CD4-positive, alpha-beta T cell (primary cell): ENCODE measurements around the gene PFKFB3. TPM values are rescaled to one million over a fixed set of nuclear protein-coding genes. Genes with fewer than 3 reads are reported as not detected.

ENCODE experiments used
- ATAC-seq: fragments of 200-7000 bp; cut with Tn5 transposase; one replicate; pipeline ENCODE4 v1.10.0; 2022; ENCODE audit warnings: mild to moderate bottlenecking; ENCODE audit not compliant: poor library complexity
- CTCF ChIA-PET: fragments of 350-600 bp; sonication (Branson Sonifier 250); formaldehyde crosslinking; loops from one replicate; lab custom pipeline; 2021; ENCODE audit warnings: antibody characterized with exemption, inconsistent platforms; lab: Charles Lee
- POLR2A ChIA-PET: fragments of 350-600 bp; sonication (Branson Sonifier 250); formaldehyde crosslinking; loops from one replicate; lab custom pipeline; 2021; ENCODE audit warnings: antibody characterized with exemption, inconsistent platforms; lab: Charles Lee
- DNase-seq, 14 experiments: peaks; one replicate each; pipeline ENCODE4 v3.0.0-alpha.2; 2013 to 2020; ENCODE audit warnings: mixed read lengths in 2 of 14
- H3K27ac ChIP-seq, 2 donors: one replicate each; pipeline versions ENCODE4 v1.5.1 to v1.7.0; 2013; ENCODE audit warnings: low read length in 2 of 2, low read depth in 1 of 2, mild to moderate bottlenecking in 1 of 2
- H3K27me3 ChIP-seq, 2 experiments: 1 replicate in 1 of 2; 2 replicates in 1 of 2; pipeline versions ENCODE4 v1.6.1 to v1.7.0; 2013; ENCODE audit warnings: low read length in 2 of 2, control low read depth in 1 of 2, mild to moderate bottlenecking in 1 of 2, moderate library complexity in 1 of 2; ENCODE audit not compliant: insufficient read depth in 2 of 2, control insufficient read depth in 1 of 2
- H3K36me3 ChIP-seq: one replicate; pipeline ENCODE4 v1.6.1; 2013; ENCODE audit warnings: low read length, control low read depth; ENCODE audit not compliant: insufficient read depth
- H3K4me1 ChIP-seq: one replicate; pipeline ENCODE4 v1.6.1; 2013; ENCODE audit warnings: low read length, control low read depth; ENCODE audit not compliant: insufficient read depth
- H3K4me3 ChIP-seq: one replicate; pipeline ENCODE4 v1.5.1; 2013; ENCODE audit warnings: mild to moderate bottlenecking, low read length, moderate library complexity
- H3K9me3 ChIP-seq, 2 experiments: 1 replicate in 1 of 2; 2 replicates in 1 of 2; pipeline versions ENCODE4 v1.6.1 to v1.7.0; 2013; ENCODE audit warnings: low read length in 2 of 2, mild to moderate bottlenecking in 2 of 2, control low read depth in 1 of 2, moderate library complexity in 1 of 2; ENCODE audit not compliant: control insufficient read depth in 1 of 2, insufficient read depth in 1 of 2
- H3K27ac Mint-ChIP-seq: one replicate; pipeline ENCODE4 v1.8.0; 2020; ENCODE audit warnings: mixed read lengths
- H3K27me3 Mint-ChIP-seq: one replicate; pipeline ENCODE4 v1.8.0; 2021; ENCODE audit warnings: mixed read lengths
- H3K36me3 Mint-ChIP-seq: one replicate; pipeline ENCODE4 v1.8.0; 2021; ENCODE audit warnings: low read depth, mixed read lengths
- H3K4me1 Mint-ChIP-seq: one replicate; pipeline ENCODE4 v1.8.0; 2021; ENCODE audit warnings: low read depth, mixed read lengths
- H3K4me3 Mint-ChIP-seq: one replicate; pipeline ENCODE4 v1.8.0; 2020; ENCODE audit warnings: mild to moderate bottlenecking, mixed read lengths
- H3K9me3 Mint-ChIP-seq: one replicate; pipeline ENCODE4 v1.8.0; 2020; ENCODE audit warnings: mixed read lengths
- intact Hi-C, 2 experiments: fragments of 100-400 bp; cut with DNase I in 1 of 2; cut with micrococcal nuclease in 1 of 2; formaldehyde crosslinking; loops; one replicate each; pipeline versions ENCODE4 v1.15.1 to v1.9.0; 2023 to 2025; cut with DNase I, micrococcal nuclease
- total RNA-seq, 174 experiments: library from RNA in 2 of 174; stranded (reverse) in 2 of 174; gene quantifications; one replicate each; pipeline ENCODE4 v1.2.3 and lab custom pipeline; 2021 to 2026
- TF ChIP-seq, protein P1 (sequence below): fragments of 200-600 bp; IDR thresholded peaks from one replicate; pipeline ENCODE4 v1.8.0; 2022; ENCODE audit warnings: antibody characterized with exemption, mild to moderate bottlenecking

The PFKFB3 gene
- total RNA-seq, 2 experiments from 2014 or later, result 142 to 145 TPM

DNA sequence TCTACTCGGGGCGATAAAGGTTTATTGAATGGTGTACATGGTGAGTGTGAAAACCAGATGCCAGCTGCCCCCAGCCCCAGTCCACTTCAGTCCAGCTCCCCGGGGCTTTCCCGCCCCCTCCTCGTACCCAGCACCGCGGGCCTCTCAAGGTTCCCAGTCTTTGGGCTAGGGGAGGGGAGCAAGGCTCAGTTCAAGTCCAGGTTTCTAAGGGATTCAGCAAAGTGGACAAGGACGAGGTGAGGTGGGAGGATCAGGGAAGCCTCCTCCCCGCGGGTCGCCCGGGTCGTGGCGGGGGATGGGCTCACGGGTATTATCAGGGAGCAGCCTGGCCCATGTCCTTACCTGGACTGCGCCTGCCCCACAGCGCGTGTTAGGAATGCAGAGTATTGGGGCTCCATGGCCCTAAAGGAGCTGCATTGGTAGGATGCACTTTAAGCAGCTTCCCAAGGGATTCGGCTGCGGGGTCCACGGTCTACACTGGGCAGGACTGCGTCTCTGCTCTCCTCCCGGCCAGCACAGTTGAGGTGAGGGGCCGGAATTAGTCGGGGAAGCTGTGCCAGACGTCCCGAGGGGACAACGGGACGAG lies 541 bp upstream of the PFKFB3 start:
- Histone ChIP-seq H3K27ac (peak overlapping the region; percentile 22 to 26), H3K36me3 (no peaks in the 10 kb centered on the region), H3K9me3 (no peaks in the 10 kb centered on the region), H3K27me3 (no peaks in the 10 kb centered on the region), H3K4me3 (peak overlapping the region; percentile 67), H3K4me1 (peaks cover 39% of the 10 kb centered on the region)
- Mint-ChIP-seq H3K36me3 (peaks cover 13% of the 10 kb centered on the region), H3K4me3 (peak overlapping the region; percentile 97), H3K27ac (peak overlapping the region; percentile 90), H3K9me3 (no peaks in the 10 kb centered on the region), H3K27me3 (no peaks in the 10 kb centered on the region), H3K4me1 (peaks cover 37% of the 10 kb centered on the region)
- POLR2A ChIA-PET, result interaction anchor here (0.7 to 6.8 kb wide), 23 partner anchors 12 to 376 kb away, joined by 3 to 86 read pairs (median 4); no protein-coding TSS in a partner anchor
- CTCF ChIA-PET, result interaction anchor here (0.6 to 5.5 kb wide), 38 partner anchors 11 to 209 kb away, joined by 3 to 93 read pairs (median 4); no protein-coding TSS in a partner anchor
- peak in 7 of 14 experiments; percentile 5 to 38 (median 15) for DNase-seq
- ATAC-seq, result no peak
- TF ChIP-seq, protein P1, sequence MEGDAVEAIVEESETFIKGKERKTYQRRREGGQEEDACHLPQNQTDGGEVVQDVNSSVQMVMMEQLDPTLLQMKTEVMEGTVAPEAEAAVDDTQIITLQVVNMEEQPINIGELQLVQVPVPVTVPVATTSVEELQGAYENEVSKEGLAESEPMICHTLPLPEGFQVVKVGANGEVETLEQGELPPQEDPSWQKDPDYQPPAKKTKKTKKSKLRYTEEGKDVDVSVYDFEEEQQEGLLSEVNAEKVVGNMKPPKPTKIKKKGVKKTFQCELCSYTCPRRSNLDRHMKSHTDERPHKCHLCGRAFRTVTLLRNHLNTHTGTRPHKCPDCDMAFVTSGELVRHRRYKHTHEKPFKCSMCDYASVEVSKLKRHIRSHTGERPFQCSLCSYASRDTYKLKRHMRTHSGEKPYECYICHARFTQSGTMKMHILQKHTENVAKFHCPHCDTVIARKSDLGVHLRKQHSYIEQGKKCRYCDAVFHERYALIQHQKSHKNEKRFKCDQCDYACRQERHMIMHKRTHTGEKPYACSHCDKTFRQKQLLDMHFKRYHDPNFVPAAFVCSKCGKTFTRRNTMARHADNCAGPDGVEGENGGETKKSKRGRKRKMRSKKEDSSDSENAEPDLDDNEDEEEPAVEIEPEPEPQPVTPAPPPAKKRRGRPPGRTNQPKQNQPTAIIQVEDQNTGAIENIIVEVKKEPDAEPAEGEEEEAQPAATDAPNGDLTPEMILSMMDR, result no peak
- intact Hi-C loops, result loop anchor here (1.0 to 10.0 kb wide), 8 partner anchors 29 to 465 kb away; no protein-coding TSS in a partner anchor

DNA sequence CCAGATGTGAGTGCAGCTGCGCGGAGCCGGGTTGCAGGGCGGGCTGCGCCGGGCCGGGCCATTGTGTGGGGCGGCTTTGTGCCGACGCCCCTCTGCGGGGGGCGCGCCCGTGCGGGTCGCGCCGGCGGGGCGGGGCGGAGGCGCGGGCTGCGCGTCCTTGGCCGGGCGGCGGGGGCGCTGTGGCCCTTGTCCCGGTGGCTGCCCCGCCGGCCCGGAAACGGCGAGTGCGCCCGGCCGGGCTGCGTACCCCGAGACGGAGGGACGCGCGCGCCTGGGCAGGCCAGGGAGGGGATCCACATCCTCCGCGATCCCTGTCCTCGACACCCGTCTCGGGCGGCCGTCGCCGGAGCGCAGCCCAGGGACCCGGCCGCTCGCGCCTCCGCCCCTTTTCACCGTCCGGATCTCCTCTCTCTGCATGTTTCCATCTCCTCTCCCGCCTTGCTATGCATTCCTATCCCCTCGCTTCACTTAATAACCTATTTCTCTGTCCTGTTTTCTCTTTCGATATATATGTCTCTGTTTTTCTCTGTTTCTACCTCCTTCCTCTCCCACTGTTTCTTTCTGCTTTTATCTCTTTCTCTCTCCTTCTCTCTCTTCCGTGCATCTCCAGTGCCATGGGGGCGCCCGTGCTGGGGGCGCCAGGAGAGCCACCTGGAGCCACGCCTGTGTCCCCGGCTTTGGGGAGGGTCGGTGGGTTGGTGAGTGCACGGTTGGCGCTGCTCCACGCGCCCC lies 765 bp downstream of the PFKFB3 start:
- ChIA-PET CTCF (interaction anchor here (0.6 to 5.5 kb wide), 30 partner anchors 14 to 1180 kb away, joined by 3 to 93 read pairs (median 5); no protein-coding TSS in a partner anchor), POLR2A (interaction anchor here (0.8 to 6.8 kb wide), 14 partner anchors 21 to 270 kb away, joined by 3 to 86 read pairs (median 9); no protein-coding TSS in a partner anchor)
- intact Hi-C loops, result loop anchor here (2.0 to 10.0 kb wide), 6 partner anchors 31 to 464 kb away; no protein-coding TSS in a partner anchor
- H3K9me3 ChIP-seq, result no peaks in the 10 kb centered on the region
- peak overlapping the region; percentile 94 for H3K27ac Mint-ChIP-seq
- peaks cover 45% of the 10 kb centered on the region for H3K4me1 Mint-ChIP-seq
- no peaks in the 10 kb centered on the region for H3K27me3 ChIP-seq
- ATAC-seq (peak; percentile 7), DNase-seq (peak in 13 of 14 experiments; percentile 14 to 74 (median 52))
- no peaks in the 10 kb centered on the region for H3K9me3 Mint-ChIP-seq
- H3K27me3 Mint-ChIP-seq, result no peaks in the 10 kb centered on the region
- peak overlapping the region; percentile 99 for H3K4me3 Mint-ChIP-seq
- no peaks in the 10 kb centered on the region for H3K36me3 ChIP-seq
- H3K27ac ChIP-seq, result no peak overlapping the region
- H3K4me3 ChIP-seq, result peak overlapping the region; percentile 67
- TF ChIP-seq, protein P1, result peak; percentile 18
- H3K4me1 ChIP-seq, result peaks cover 41% of the 10 kb centered on the region
- peaks cover 13% of the 10 kb centered on the region for H3K36me3 Mint-ChIP-seq

DNA sequence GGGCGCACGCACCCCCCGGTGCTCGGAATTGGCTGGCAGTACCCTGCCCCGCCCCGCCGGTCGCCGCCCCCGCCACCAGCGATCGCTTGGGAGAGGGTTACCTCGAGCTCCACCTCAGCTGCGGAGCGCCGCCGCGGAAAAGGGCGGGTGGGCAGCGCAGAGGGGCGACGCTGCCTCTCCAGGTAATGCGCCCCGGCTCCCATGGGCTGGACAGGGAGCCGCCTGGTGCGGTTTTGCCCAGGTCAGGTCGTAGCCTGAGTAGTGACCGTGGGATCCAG lies 1.3 kb downstream of the PFKFB3 start:
- H3K27ac ChIP-seq, result no peak overlapping the region
- intact Hi-C loops, result loop anchor here in 1 of 2 experiments (5.0 to 10.0 kb wide), 2 partner anchors 141 to 463 kb away; no protein-coding TSS in a partner anchor
- Mint-ChIP-seq H3K36me3 (peaks cover 13% of the 10 kb centered on the region), H3K4me3 (peak overlapping the region; percentile 99), H3K9me3 (no peaks in the 10 kb centered on the region), H3K4me1 (peaks cover 46% of the 10 kb centered on the region), H3K27me3 (no peaks in the 10 kb centered on the region), H3K27ac (peak overlapping the region; percentile 94)
- DNase-seq, result peak; percentile 22 to 71 (median 53)
- ChIA-PET POLR2A (interaction anchor here (0.9 to 6.8 kb wide), 3 partner anchors 31 to 144 kb away, joined by 3 to 86 read pairs (median 74); no protein-coding TSS in a partner anchor), CTCF (interaction anchor here (0.6 to 2.8 kb wide), 5 partner anchors 31 to 1180 kb away, joined by 4 to 20 read pairs (median 6); no protein-coding TSS in a partner anchor)
- no peaks in the 10 kb centered on the region for H3K9me3 ChIP-seq
- H3K36me3 ChIP-seq, result no peaks in the 10 kb centered on the region
- no peaks in the 10 kb centered on the region for H3K27me3 ChIP-seq
- H3K4me3 ChIP-seq, result peak overlapping the region; percentile 67
- peaks cover 44% of the 10 kb centered on the region for H3K4me1 ChIP-seq
- no peak for ATAC-seq
- TF ChIP-seq, protein P1, result no peak
